GM21515 (cell line): Measurements from ENCODE around the gene SNCA.

Experiments used
- ATAC-seq: cut with Tn5 transposase; IDR thresholded peaks from one replicate; pipeline ENCODE4 v1.9.1; 2021; ENCODE audit not compliant: unreplicated experiment

SNCA gene

DNA sequence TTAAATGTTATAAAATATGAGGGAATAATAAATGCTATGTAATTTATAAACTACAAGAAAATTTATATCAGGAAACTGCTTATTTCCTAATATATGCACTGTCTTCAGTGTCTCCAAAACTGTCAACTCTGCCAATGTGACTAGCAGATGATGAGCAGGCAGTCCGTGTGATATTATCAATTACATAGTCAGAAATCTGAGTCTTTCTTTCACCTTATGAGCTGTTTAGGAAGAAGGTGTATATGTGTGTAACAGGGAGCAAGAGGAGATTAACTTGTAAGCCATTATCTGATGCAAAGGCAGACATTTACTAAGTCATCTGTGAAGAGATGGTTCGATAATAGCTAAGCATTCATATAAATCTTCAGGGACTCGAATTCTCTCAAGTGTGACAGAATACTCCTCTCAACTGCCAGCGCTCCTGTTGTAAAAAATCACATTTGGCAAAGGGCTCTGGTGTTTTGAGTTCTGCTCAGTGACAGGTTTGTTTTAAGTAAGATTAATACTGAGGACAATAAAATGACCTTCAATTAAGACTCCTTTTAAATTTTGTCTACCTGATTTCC is 79.7 kb downstream of the SNCA start:
- no peak for ATAC-seq

DNA sequence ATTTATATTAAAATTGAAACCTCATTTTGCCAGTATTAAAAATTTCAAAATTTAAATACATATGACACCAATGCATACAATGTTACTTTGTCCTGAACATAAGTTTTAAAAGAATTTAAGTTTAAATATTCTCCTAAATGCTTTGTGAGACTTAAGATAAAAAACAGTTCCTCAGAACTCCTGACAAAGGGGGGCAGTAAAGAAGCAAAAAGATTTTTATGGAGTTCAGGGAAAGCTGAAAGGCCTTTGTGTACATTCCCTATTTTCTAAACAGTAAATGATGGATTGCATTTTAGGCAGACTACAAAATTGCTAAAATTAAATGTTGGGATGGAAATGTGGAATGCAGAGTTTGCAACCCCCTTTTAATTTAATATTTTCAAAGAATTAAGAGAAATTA is 81.7 kb downstream of the SNCA start:
- no peak for ATAC-seq

DNA sequence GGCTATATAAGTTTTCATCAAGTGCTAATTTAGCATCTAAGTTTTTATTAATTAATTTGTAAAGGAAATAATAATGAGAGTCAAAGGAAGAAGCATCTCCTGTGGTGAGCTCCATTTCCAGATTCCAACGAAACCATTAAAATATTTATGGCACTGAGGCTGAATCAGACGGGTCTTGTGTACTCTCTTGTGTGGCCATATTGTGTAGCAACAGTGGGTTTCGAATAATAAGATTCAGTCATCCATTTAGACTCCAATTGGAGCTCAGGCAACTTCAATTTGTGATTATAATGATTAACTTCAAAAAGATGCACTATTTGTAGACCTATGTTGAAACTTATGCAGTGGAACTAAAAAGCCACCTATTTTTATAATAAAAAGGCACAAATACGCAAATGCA is 82.4 kb downstream of the SNCA start:
- ATAC-seq, result no peak

DNA sequence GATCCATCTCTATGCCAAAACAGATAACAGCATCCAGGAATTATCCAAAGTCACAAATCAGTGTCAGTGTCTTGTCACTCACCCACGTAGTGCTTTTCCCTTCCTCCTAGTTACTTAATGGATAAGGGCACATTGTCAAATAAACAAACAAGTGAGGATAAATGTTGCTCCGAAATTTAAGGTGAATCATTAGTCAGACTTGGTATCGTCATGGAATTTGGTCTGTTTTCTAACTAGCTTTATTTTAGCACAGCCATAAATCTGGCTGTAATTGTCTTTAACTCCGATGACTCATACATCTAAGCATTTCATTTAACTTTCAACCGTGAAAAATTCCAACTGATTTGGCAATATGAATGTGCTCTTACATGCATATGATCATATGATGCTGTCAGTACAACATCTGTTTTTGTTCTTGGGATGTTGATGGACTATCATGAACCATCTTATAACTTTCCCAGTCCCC is 83.3 kb downstream of the SNCA start:
- ATAC-seq, result no peak

DNA sequence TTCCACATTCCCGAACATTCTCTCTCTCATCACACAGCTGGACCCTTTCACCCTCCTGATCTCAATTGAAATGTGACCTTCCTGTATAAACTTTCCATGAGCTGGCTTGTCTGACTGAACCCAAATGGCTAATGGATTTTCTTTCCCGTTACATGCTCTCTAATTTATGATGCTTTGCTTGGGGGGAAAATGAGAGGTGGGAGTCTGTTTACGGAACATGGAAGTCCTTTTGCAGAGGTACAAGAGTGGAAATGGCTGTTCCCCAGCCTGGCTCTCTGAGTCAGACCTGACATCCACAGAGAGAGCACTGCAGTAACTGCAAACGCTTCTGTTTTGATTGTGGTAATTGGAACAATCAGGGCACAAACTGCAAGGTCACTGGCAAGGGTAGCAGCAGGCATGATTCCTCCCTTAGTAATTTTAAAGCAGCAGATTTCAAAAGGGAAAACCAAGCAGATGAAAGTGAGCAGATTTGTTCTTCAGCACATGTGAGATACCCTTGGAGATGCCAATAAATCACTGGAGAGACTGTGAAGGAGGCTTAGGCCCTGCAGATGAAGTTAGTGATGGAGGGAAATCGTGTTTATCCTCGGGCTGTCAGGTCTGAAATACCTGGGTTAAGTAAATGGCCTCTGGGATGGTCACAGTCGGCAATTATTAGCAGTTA is 83.9 kb downstream of the SNCA start:
- ATAC-seq, result no peak

DNA sequence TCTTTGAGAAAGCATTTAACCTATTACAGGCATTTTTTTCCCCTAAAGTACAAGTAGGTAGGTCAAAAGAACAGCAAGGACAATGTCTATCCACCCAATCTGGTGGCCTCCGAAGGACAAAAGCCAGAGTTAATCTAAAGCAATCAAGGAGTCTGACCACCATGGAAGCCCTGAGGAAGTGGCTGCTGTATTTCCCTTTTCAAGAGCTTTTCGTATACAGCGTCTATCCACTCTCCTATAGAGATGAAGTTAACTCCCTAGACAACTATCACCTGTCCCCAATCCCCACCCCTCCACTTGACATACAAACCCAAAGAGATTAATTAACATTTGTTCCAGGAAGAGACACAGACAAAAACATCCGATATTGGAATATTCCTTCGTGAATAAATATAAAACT is 85.5 kb downstream of the SNCA start:
- no peak for ATAC-seq

DNA sequence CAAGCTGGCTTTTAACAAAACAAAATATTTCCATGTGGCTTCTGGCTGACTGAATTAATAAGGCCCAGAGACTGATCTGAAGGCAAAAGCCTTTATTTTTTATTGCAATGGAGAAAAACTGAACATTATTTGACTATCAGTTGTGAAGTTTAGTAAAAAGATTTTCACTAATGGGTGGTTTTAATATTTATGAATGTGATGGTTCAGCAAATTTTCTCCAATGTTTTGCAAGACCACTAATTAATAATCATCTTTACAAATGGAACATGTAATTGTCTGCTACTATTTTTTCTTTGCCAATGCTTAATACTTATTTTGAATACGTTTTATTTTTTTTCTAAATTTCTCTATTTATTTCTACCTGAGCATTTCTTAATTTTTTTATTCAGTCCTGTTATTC is 90.6 kb downstream of the SNCA start:
- no peak for ATAC-seq

DNA sequence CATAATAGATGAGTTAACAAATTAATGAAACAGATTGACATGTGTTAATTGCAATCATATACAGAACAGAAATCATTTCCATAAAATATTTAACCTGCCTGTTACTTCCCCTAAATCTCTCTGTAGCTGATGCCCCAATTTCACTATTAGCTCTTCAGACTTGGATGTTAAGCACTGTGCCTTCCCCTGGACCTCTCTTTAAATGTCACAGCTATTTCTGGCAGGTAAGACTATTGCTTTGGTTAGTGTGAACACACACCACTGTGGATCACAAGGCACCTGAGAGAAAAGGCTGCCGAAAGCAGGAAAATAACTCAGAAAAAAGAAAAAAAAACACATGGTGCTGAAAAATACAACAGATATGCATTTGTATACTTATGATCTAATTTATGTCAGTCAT is 91.3 kb downstream of the SNCA start:
- ATAC-seq, result no peak

DNA sequence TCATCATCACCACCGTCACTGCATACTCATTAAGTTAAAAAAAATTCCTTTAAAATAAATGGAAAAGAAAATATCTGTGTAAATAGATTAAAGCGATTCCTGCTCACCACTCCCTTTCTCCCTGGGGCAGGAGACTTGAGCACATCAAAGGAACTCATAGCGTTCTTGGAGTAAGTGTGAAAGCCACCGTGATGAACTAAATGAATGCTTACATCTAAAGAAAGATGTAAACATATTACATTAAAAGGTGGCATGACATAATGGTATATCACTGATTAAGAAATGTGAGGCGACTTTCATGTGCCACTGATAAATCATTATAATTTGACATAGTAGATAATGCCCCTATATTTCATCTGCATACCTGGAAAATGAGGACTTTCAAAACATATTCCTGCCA is 92.0 kb downstream of the SNCA start:
- ATAC-seq, result no peak

DNA sequence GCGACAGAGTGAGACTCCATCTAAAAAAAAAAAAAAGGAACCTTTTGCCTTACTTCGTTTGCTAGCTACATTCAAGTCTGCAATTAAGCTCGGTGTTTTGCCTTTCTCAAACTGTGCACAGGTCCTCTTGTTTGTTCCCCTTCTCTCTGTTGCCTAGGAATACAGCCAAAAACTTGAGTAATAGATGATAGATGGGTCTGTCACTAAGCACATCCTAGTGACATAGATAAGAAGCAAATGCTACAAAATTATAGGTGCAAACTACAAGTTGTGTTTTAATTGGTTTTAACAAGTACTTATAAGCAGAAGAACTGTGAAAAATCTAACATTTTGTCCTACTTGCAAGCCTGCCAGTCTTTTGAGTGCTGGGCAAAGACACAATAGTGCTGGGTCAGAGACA is 95.2 kb downstream of the SNCA start:
- no peak for ATAC-seq

DNA sequence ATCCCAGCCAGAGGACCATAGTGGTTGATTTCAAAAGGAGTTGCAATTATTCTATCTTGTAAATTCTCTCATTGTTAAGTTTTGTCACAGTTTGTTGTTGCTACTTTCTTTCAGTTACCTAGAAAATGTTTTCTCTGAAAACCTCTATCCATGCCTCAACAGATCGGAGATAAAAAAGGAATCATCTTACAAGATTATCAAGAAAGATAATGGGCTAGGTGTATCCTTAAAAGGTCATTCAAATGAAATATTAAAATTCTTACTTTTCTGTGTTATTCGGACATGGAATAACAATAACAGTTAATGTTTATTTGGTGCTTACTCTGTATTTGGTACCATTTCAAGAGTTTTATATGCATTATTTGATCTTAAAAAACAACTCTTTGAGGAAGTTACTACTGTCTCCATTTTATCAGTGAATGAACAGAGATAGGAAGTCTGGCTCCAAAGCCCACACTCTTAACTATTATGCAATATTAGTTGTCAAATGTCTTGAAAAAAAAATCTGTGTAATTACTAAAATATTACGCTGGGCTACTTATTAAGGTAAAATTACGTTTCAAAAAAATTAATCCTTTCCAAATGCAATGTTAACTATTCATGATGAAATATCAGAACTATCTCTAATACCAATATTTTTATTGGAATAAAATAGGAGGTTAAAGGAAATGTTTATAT is 97.5 kb downstream of the SNCA start:
- no peak for ATAC-seq

DNA sequence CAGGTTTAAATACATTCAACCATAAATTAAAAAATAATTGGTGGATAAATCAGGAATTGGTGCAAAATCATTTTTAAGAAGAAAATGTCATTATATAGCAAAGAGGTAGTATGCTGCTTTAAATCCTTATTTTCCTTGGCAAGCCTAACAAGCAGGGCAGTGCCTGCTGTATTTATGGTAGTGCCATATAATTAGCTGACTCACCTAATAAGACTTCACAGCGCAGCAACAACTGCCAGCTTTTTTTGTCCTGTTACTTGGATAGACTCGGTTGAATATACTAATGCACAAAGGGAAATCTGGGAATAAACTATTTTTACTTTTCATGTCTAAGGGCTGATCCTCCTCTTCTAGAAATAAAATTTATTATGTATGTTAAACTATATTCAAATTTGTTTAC is 99.1 kb downstream of the SNCA start:
- ATAC-seq, result no peak

DNA sequence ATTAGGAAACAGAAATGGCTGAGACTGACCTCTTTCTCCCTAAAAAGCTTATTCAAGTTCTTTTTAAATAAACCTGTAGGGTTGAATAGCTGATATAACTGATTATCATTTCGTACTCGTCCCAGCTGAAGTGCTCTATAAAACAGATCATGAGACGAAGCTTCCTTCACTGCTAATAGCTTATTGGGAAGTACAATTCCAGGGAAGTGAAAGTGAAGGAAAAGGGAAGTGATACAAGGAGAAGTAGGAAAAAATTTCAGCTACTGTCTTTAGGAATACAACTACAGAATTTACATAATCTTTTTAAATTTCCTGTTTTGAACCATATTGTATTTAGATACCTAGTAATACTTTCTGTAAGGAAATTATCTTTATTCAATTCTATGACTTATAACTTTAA is 103.0 kb downstream of the SNCA start:
- no peak for ATAC-seq

DNA sequence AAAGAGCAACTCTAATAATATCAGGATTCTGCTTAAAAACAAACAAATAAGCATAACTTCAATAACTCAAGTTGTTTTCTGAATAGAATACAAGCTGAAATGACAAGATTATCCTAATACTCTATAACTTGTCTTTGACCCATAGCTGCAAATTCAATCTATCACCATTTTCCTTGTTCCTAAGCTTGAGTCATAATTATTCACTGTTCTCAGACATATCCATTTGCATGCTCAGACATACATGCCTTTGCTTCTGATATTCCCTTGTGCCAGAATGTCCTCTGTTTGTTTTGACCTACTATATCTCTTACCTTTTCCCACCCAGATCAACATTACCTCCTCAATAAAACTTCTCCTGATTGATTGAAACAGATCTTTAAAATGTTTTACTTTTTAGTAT is 109.7 kb downstream of the SNCA start:
- ATAC-seq, result no peak

DNA sequence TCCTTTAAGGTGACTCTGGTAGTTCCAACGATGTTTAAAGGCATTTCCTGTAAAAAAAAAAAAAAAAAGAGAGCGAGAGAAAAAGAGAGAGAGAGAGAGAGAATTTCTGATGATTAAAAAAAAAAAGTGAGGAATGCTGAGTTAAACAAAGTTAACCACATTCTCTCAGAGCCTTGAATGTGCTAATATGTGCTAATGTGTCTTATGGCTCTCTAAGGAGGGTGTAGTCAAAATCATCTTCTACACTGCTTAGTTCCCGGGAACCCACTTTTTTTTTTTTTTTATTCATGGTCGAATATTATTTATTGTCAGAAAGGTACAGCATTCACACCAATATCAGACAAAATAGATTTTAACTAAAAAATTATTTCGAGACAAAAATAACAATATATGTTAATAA is 111.7 kb downstream of the SNCA start:
- no peak for ATAC-seq

DNA sequence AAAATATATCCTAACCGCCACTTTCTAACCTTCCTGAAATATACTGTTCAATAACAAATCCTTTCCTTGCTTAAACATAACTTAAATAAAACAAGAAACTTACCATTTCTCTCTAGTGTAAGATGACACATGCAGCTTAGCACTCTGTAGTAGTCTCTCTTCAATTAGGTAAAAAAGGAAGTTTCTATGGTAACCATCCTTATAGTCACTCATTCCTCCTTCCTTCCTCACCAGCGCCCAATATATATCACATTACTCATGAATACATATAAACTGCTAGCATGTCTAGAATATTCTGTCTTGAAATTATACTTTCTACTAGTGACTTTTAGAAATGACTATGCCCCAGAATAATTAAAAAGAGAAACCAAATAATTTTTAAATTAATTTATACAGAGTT is 112.2 kb downstream of the SNCA start:
- no peak for ATAC-seq

DNA sequence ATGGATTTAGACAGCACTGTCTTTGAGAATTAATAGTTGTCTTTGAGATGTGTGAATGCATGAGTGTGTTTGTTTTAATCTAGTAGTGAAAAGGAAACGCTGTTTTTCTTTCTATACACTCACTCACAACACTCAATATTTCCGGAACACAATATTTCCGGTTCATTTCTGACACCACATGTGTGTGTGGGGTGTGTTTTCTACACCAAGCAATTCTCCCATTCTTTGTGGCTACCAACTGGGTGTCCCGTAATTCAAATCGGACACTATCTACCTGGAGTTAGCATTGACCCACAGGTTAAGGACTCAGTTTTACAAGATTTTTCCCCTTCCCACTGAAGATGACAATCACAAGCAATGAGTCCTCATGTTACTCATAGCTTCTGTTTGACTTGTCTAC is 113.9 kb downstream of the SNCA start:
- ATAC-seq, result no peak

DNA sequence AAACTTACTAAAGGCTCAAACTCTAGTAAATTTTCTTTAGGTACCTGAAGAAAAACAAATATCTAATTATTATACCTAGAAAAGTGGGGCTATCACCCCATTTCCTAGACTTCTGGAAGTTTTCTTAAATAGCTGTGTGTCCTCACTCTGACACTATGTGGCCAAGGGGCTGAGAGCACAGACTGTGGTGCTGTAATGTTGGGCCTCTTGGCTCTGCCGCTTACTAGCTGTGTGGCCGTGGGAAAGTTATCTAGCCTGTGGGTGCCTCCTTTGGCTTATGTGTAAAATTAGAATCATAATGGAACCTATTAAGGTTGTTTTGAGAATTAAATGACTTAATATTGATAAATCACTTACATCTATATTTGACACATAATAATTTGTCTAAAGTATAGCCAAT is 114.4 kb downstream of the SNCA start:
- ATAC-seq, result no peak

DNA sequence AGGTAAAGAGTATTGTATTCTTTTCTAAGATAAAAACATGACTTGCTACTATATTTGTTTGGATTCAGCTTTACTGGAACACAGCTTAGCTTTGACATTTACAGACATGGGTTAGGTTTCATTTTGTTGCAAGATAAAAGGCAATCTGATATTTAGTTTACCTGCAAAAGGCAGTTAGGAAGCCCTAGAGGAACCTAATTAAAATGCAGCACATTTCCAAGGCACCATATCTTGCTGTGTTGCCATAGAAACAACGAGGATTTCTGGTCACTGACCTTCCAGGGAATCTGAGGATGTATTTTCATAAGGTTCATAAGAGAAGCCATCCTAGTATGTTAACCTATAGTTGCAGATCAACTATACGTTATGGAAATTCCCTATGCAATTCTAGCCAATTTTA is 116.0 kb downstream of the SNCA start:
- no peak for ATAC-seq

DNA sequence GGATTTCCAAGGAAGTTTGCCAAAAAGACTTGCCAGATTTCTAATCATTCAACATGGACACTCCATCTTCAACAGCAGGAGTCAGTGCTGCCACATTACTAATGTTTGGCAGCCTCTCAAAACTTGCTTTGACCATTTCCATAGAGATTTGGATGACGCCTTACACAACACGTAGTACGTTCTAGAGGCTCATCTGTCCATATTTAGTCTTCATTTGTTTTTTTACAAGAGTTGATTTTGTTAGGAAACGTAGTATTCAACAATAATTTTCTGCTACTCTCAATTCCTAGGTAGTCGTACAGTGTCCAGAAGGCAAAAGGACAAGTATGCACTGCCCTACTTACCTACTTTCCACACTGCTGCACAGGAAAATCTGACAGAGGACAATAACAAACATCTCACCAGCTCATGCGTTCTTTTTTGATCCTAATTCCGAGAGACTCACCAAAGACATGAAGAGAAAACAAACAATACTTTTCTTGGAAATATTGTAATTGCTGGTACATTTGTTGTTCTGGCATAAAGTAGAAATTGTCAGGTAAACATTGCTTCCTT is 117.3 kb downstream of the SNCA start:
- ATAC-seq, result no peak

DNA sequence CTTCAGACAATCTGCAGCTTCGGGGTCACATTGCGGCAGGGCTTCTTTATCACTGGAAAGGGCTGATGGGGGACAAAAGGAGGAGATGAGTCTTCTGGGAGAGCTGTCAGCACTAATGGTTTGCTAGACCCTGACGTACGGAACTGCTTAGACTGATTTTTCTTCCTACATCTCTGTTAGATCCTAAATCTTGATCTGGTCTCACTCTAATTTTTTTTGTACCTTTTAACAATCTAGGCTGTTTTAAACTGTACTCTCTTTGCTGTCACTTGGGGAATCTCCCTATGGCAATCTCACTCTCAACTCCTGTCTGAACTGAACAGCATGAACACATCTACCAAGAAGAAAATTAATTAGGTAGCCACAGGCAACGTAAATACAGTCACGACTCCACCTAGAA is 120.1 kb downstream of the SNCA start:
- no peak for ATAC-seq

DNA sequence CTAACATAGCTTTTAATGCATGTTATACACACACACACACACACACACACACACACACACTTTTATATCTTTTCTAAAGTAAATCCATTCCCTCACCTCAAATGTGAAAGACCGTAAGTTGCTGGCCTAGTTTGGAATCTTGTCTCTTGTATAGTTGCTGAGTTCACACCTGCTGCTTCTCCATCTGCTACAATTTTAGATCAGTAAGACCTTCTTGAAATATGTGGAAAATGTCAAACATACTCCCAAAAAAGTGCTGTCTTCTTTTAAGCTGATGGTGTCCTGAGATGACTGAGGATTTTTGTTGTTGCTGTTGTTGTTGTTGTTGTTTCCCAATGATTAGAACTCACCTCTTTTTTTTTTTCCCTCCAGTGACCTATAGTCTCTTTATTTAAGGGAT is 121.3 kb downstream of the SNCA start:
- no peak for ATAC-seq
